Measurements from ENCODE around the gene ALDH6A1. TPM values are rescaled to one million over a fixed set of nuclear protein-coding genes. Genes with fewer than 3 reads are reported as not detected.

Gene ALDH6A1
- total and polyA plus RNA-seq, 2 of the 13 experiments (the other 11 are each of a cell fraction or from before 2014, with no cell fraction given), result 26.9 to 49.9 TPM

- Histone ChIP-seq H3K9me3 (ENCODE audit: low read length) (no peaks in the 10 kb centered on the region), H2AFZ (ENCODE audit: low read length) (no peak overlapping the region), H3K27ac (ENCODE audit: extremely low read length, insufficient read depth, low read length) (peak overlapping the region; percentile 81), H3K9ac (ENCODE audit: insufficient read depth, low read depth, low read length) (peak overlapping the region; percentile 56), H3K4me2 (ENCODE audit: low read depth, low read length) (no peak overlapping the region; the same call in 1 of the 2 replicates), H3K36me3 (replicated peaks in 1 of 2; ENCODE audit: control insufficient read depth in 1 of 2, insufficient read depth in 2 of 2, low read length in 2 of 2) (no peaks in the 10 kb centered on the region), H4K20me1 (ENCODE audit: insufficient read depth, low read length) (no peaks in the 10 kb centered on the region), H3K4me1 (ENCODE audit: insufficient read depth, low read length) (peaks cover 36% of the 10 kb centered on the region), H3K4me3 (replicated peaks in 1 of 3; ENCODE audit: insufficient read depth in 1 of 3, low read depth in 2 of 3, low read length in 3 of 3) (no peak overlapping the region), H3K27me3 (ENCODE audit: control insufficient read depth in 1 of 2, insufficient read depth in 2 of 2, low read length in 2 of 2) (no peaks in the 10 kb centered on the region), H3K79me2 (ENCODE audit: insufficient read depth, low read length) (peaks cover 13% of the 10 kb centered on the region)
- TF ChIP-seq U2AF2 (IDR thresholded peaks at IDR 0.05; ENCODE audit: low read depth, low read length), result no peak
- no peak for TF ChIP-seq NFIC (IDR thresholded peaks at IDR 0.05; ENCODE audit: low read length)
- 0 out of 2 replicates have a peak, but pooled peaks have one; percentile 4 for TF ChIP-seq ZNF770 (CRISPR knock-in tag; IDR thresholded peaks at IDR 0.05)
- TF ChIP-seq TARDBP (CRISPR knock-in tag; IDR thresholded peaks at IDR 0.05), result no peak
- TF ChIP-seq ATF4 (CRISPR knock-in tag; IDR thresholded peaks at IDR 0.05), result no peak
- no peak for TF ChIP-seq ZNF792 (CRISPR knock-in tag; IDR thresholded peaks at IDR 0.05)
- DNase-seq (ENCODE audit: low spot score) (no peak), FAIRE-seq (no peak), ATAC-seq (no peak)
- intact Hi-C loops (cut with micrococcal nuclease; ENCODE audit: unreplicated experiment), result no loop called here
- CTCF ChIA-PET (ENCODE audit: low intra/inter-chr PET ratio, low total read pairs), result no interaction called here
- POLR2A ChIA-PET, result interaction anchor here (1.0 to 1.6 kb wide), 3 partner anchors 26 to 72 kb away, joined by 3 to 16 read pairs (median 3); partner anchors contain the start of genes COQ6 and FAM161B
- 98% methylated on average over 4 of the region's 4 CpGs for WGBS (ENCODE audit: low lambda C conversion rate)
- BruUV-seq (replicated peaks), result no TSS peak
- in situ Hi-C loops (cut with HindIII; ENCODE audit: extremely low pct_ligation_motif_present, low pct_unique_long_range_greater_than_20kb), result no loop called here
Measured at GRCh38 chr14:74022346-74022745, 61.9 kb downstream of the ALDH6A1 start.

All from HepG2 (cell line).